Measurements from ENCODE around the gene MAP2K6. TPM values are rescaled to one million over a fixed set of nuclear protein-coding genes. Genes with fewer than 3 reads are reported as not detected.

Gene MAP2K6
- total RNA-seq, 1 experiment from 2014 or later, result 1.2 TPM

- peak; percentile 92 for DNase-seq (ENCODE audit: low read depth)
Measured at GRCh38 chr17:69575346-69575761, 160.9 kb downstream of the MAP2K6 start.

GRCh38 chr17:69577098-69577497 lies 162.6 kb downstream of the MAP2K6 start:
- no peak for DNase-seq (ENCODE audit: low read depth)

- DNase-seq (ENCODE audit: low read depth), result no peak
Measured at GRCh38 chr17:69578385-69578936, 164.0 kb downstream of the MAP2K6 start.

- DNase-seq (ENCODE audit: low read depth), result no peak
Measured at GRCh38 chr17:69579961-69580677, 165.6 kb downstream of the MAP2K6 start.

GRCh38 chr17:69581061-69581961 lies 166.8 kb downstream of the MAP2K6 start:
- peak; percentile 84 for DNase-seq (ENCODE audit: low read depth)

GRCh38 chr17:69588316-69588715 lies 173.8 kb downstream of the MAP2K6 start:
- no peak for DNase-seq (ENCODE audit: low read depth)

- no peak for DNase-seq (ENCODE audit: low read depth)
Measured at GRCh38 chr17:69588827-69589239, 174.3 kb downstream of the MAP2K6 start.

GRCh38 chr17:69590671-69591070 lies 176.2 kb downstream of the MAP2K6 start:
- no peak for DNase-seq (ENCODE audit: low read depth)

- DNase-seq (ENCODE audit: low read depth), result no peak
Measured at GRCh38 chr17:69592692-69593350, 178.3 kb downstream of the MAP2K6 start.

GRCh38 chr17:69593351-69593715 lies 178.8 kb downstream of the MAP2K6 start:
- DNase-seq (ENCODE audit: low read depth), result no peak

- DNase-seq (ENCODE audit: low read depth), result no peak
Measured at GRCh38 chr17:69593716-69594115, 179.2 kb downstream of the MAP2K6 start.

- DNase-seq (ENCODE audit: low read depth), result no peak
Measured at GRCh38 chr17:69594641-69595040, 180.1 kb downstream of the MAP2K6 start.

- no peak for DNase-seq (ENCODE audit: low read depth)
Measured at GRCh38 chr17:69596141-69596540, 181.6 kb downstream of the MAP2K6 start.

GRCh38 chr17:69597898-69598692 lies 183.6 kb downstream of the MAP2K6 start:
- DNase-seq (ENCODE audit: low read depth), result peak; percentile 70

GRCh38 chr17:69602972-69603371 lies 188.5 kb downstream of the MAP2K6 start:
- no peak for DNase-seq (ENCODE audit: low read depth)

Other genes with a start within 250 kb of the MAP2K6 start
- not detected in 2 replicates for gene ABCA10, start 185.9 kb upstream of the MAP2K6 start, total RNA-seq (2014; rRNA removed; shearing (Covaris generic))
- 0.05 TPM in 1 of 2 replicates, not detected in the other for gene ABCA5, start 87.6 kb upstream of the MAP2K6 start, total RNA-seq (2014; rRNA removed; shearing (Covaris generic))

Data from M059J (cell line).